ENCODE measurements around the gene ADK. TPM values are rescaled to one million over a fixed set of nuclear protein-coding genes. Genes with fewer than 3 reads are reported as not detected.

The ADK gene
- total RNA-seq, 1 donor from 2014 or later, result 40.2 TPM

DNA sequence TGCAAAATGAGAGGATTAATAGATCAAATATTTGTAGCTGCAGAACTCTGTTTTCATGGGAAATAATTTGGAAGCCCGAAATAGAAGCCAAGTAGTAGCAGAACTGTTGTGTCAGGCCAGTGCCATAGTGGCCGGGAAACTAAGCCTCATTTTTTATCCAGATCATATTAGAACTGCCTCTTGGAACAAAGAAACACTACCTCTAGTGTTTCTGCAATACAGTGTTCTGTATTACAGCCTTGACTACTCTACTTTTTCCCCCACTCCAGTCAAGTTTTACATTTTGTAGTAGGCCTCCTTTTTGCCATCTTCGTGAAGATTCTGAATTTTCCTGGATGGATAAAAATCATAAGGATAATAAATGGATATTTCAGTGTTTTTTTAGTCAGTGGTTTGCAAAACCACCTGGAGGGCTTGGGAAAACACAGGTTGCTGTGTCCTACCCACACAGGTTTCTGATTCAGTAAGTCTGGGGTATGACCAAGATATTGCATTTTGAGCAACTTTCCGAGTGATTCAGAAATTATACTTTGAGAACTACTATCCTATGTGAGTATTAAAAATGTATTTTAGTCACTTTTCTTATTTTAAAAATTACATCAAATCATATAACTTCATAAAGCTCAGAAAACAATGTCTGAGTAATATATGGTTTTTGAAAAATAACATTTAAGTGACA, 349.1 kb downstream of the ADK start:
- DNase-seq (no peak), ATAC-seq (no peak)
- Histone ChIP-seq H3K36me3 (no peaks in the 10 kb centered on the region), H3K27ac (no peak overlapping the region), H3K9me3 (no peaks in the 10 kb centered on the region), H3K27me3 (ENCODE audit: low read depth) (no peaks in the 10 kb centered on the region), H3K4me1 (peaks cover 7% of the 10 kb centered on the region), H3K4me3 (no peak overlapping the region)
- TF ChIP-seq, protein P1, sequence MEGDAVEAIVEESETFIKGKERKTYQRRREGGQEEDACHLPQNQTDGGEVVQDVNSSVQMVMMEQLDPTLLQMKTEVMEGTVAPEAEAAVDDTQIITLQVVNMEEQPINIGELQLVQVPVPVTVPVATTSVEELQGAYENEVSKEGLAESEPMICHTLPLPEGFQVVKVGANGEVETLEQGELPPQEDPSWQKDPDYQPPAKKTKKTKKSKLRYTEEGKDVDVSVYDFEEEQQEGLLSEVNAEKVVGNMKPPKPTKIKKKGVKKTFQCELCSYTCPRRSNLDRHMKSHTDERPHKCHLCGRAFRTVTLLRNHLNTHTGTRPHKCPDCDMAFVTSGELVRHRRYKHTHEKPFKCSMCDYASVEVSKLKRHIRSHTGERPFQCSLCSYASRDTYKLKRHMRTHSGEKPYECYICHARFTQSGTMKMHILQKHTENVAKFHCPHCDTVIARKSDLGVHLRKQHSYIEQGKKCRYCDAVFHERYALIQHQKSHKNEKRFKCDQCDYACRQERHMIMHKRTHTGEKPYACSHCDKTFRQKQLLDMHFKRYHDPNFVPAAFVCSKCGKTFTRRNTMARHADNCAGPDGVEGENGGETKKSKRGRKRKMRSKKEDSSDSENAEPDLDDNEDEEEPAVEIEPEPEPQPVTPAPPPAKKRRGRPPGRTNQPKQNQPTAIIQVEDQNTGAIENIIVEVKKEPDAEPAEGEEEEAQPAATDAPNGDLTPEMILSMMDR (IDR thresholded peaks at IDR 0.05), result no peak
- intact Hi-C loops (cut with DNase I), result no loop called here

DNA sequence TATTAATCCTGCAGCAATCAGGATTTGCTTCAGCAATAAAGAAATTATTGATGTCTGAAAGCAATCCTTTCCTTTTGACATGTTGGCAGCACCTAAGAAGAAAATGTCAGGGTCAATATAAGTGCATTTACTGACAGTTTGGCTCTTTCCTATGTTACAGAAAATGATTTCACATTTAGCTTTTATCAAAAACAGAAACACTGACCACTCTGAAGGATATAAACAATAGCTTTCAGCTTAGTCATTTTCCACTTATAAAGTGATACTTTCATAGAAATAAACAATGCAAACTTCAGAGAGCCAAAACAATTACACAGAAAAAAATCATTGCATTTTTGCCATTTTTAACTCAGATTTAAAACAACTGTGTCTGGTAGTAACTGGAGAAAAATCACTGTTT, 349.8 kb downstream of the ADK start:
- DNase-seq, result no peak

DNA sequence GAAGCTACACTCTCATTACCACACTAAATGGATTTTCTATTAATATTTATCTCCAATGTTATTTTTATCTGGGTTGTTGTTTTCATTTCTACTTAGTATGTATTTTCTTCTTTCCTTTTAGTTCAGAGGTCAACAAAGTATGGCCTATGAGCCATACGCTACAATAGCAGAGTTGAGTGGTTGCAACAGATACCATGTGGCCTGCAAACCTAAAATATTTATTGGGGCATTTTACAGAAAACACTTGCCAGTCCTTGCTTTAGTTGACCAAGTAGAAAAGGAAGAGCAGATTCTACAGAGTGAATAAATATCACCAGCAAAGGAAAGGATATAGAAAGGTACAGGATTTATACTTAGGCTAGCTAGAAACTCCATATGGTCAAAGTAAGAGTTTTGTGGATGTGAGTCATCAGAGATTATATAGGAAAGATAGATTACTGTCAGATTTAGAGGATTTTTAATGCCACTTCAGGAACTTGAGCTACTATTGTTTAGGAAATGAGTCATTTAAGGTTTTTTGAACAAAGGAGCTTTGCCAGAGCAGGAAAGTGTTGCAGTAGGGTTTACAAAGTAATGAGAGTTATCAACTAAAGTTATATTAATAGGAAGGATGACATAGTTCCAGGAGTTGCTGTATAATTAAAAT, 352.1 kb downstream of the ADK start:
- DNase-seq, result no peak
- Histone ChIP-seq H3K27me3 (ENCODE audit: low read depth) (no peaks in the 10 kb centered on the region), H3K4me3 (no peak overlapping the region), H3K9me3 (no peaks in the 10 kb centered on the region), H3K36me3 (no peaks in the 10 kb centered on the region), H3K4me1 (peaks cover 7% of the 10 kb centered on the region), H3K27ac (no peak overlapping the region)
- TF ChIP-seq, protein P1 (IDR thresholded peaks at IDR 0.05), result no peak
- ATAC-seq, result no peak
- intact Hi-C loops (cut with DNase I), result no loop called here

More for the DNA sequence above, 349.8 kb downstream of the ADK start:
- no peak for ATAC-seq
- Histone ChIP-seq H3K27me3 (ENCODE audit: low read depth) (no peaks in the 10 kb centered on the region), H3K4me3 (no peak overlapping the region), H3K9me3 (no peaks in the 10 kb centered on the region), H3K4me1 (peaks cover 7% of the 10 kb centered on the region), H3K36me3 (no peaks in the 10 kb centered on the region), H3K27ac (no peak overlapping the region)
- TF ChIP-seq, protein P1 (IDR thresholded peaks at IDR 0.05), result no peak
- intact Hi-C loops (cut with DNase I), result no loop called here

DNA sequence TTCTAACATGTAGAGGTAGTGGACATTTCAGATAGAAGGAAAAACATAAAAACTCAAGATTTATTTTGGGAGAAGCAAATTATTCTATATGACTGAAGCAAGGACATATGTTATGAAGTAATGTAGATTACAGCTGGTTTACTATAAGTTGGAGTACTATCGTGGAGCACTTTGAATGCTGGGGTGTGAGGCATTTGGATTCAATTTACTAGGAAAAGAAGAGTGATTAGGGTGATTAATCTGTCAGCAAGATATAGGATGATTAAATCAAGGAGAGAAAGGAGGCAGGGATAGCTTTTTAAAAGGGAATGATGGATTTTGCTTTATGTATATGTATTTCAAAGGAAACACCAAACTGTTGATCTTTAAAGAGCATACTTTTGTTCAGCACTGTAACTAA, 356.9 kb downstream of the ADK start:
- no peak overlapping the region for H3K4me3 ChIP-seq
- intact Hi-C loops (cut with DNase I), result no loop called here
- H3K4me1 ChIP-seq, result no peaks in the 10 kb centered on the region
- H3K27me3 ChIP-seq (ENCODE audit: low read depth), result no peaks in the 10 kb centered on the region
- ATAC-seq, result no peak
- no peak overlapping the region for H3K27ac ChIP-seq
- H3K36me3 ChIP-seq, result no peaks in the 10 kb centered on the region
- H3K9me3 ChIP-seq, result peaks cover 23% of the 10 kb centered on the region
- TF ChIP-seq, protein P1 (IDR thresholded peaks at IDR 0.05), result no peak
- no peak for DNase-seq

DNA sequence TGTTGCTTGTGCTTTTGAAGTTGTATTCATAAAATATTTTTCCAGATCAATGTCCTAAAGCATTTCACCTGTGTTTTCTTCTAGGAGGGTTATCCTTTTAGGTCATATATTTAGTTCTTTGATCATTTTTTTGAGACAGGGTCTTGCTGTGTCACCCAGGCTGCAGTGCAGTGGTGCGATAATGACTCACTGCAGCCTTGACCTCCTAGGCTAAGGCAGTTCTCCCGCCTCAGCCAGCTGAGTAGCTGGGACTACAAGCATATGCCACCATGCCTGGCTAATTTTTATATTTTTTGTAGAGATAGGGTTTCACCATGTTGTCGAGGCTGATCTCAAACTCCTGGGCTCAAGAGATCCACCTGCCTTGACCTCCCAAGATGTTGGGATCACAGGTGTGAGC, 359.6 kb downstream of the ADK start:
- ATAC-seq (no peak), DNase-seq (no peak)
- H3K27me3 ChIP-seq (ENCODE audit: low read depth), result no peaks in the 10 kb centered on the region
- H3K9me3 ChIP-seq, result peaks cover 42% of the 10 kb centered on the region
- intact Hi-C loops (cut with DNase I), result no loop called here
- no peaks in the 10 kb centered on the region for H3K4me1 ChIP-seq
- TF ChIP-seq, protein P1 (IDR thresholded peaks at IDR 0.05), result no peak
- no peak overlapping the region for H3K27ac ChIP-seq
- H3K4me3 ChIP-seq, result no peak overlapping the region
- no peaks in the 10 kb centered on the region for H3K36me3 ChIP-seq
